Liver (tissue), 3 donors: ENCODE results near the gene PDC.

Experiments
- JUND ChIP-seq, 2 donors: IDR thresholded peaks; 2 replicates each; pipeline ENCODE4 v1.6.1; 2016; ENCODE audit warnings: antibody characterized with exemption in 2 of 2
- TF ChIP-seq, protein P1 (sequence below): fragments of 150-350 bp; IDR thresholded peaks from 2 replicates; pipeline ENCODE4 v1.5.1; 2017; ENCODE audit warnings: improper control_type of control experiment, low read depth, low read length; ENCODE audit not compliant: missing input control
- TF ChIP-seq, protein P2 (sequence below): IDR thresholded peaks from 2 replicates; pipeline ENCODE4 v1.6.1; 2016; ENCODE audit warnings: antibody characterized with exemption
- TF ChIP-seq, protein P3 (sequence below): IDR thresholded peaks from 2 replicates; pipeline ENCODE4 v1.6.1; 2016; ENCODE audit warnings: antibody characterized with exemption, mild to moderate bottlenecking
- donor health status: healthy.
- donor health status: healthy.

DNA sequence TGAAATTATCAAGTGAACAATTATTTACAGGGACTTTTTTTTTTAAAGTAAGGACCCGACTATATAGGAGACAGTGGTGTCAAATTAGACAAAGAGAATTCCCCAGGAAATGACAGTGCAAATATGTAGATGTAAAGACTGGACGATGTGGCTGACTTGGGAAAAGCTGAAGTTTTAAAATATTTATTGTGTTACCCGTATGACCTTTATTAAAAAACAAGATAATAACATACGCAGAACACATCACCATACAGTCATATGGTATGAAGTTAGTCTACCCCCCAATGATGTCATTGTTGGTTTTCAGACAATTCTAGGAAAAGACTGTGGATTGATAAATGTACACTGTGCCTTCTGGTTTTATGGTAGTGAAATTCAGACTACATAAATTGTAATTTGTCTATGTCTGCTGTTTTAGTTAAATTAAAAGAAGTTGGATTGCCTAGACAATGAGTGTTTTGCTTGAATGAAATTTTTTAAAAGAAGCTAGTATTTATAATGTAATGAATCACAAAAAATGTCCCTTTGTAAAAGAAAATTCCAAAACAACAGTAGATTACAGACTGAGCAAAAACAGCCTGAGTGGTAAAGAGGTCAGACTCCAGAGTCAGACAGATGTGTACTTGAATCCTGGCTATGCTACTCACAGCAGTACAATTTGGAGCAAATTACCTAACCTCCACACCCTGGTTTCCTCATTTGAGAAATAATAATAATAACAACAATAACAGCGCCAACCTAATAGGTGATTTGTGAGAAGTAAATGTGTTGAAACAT lies 15.5 kb upstream of the PDC start:
- TF ChIP-seq, protein P1, sequence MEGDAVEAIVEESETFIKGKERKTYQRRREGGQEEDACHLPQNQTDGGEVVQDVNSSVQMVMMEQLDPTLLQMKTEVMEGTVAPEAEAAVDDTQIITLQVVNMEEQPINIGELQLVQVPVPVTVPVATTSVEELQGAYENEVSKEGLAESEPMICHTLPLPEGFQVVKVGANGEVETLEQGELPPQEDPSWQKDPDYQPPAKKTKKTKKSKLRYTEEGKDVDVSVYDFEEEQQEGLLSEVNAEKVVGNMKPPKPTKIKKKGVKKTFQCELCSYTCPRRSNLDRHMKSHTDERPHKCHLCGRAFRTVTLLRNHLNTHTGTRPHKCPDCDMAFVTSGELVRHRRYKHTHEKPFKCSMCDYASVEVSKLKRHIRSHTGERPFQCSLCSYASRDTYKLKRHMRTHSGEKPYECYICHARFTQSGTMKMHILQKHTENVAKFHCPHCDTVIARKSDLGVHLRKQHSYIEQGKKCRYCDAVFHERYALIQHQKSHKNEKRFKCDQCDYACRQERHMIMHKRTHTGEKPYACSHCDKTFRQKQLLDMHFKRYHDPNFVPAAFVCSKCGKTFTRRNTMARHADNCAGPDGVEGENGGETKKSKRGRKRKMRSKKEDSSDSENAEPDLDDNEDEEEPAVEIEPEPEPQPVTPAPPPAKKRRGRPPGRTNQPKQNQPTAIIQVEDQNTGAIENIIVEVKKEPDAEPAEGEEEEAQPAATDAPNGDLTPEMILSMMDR: no peak
- TF ChIP-seq, protein P2, sequence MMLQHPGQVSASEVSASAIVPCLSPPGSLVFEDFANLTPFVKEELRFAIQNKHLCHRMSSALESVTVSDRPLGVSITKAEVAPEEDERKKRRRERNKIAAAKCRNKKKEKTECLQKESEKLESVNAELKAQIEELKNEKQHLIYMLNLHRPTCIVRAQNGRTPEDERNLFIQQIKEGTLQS: no peak
- TF ChIP-seq, protein P3, sequence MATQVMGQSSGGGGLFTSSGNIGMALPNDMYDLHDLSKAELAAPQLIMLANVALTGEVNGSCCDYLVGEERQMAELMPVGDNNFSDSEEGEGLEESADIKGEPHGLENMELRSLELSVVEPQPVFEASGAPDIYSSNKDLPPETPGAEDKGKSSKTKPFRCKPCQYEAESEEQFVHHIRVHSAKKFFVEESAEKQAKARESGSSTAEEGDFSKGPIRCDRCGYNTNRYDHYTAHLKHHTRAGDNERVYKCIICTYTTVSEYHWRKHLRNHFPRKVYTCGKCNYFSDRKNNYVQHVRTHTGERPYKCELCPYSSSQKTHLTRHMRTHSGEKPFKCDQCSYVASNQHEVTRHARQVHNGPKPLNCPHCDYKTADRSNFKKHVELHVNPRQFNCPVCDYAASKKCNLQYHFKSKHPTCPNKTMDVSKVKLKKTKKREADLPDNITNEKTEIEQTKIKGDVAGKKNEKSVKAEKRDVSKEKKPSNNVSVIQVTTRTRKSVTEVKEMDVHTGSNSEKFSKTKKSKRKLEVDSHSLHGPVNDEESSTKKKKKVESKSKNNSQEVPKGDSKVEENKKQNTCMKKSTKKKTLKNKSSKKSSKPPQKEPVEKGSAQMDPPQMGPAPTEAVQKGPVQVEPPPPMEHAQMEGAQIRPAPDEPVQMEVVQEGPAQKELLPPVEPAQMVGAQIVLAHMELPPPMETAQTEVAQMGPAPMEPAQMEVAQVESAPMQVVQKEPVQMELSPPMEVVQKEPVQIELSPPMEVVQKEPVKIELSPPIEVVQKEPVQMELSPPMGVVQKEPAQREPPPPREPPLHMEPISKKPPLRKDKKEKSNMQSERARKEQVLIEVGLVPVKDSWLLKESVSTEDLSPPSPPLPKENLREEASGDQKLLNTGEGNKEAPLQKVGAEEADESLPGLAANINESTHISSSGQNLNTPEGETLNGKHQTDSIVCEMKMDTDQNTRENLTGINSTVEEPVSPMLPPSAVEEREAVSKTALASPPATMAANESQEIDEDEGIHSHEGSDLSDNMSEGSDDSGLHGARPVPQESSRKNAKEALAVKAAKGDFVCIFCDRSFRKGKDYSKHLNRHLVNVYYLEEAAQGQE: no peak
- no peak for TF ChIP-seq JUND (IDR thresholded peaks at IDR 0.05)
